Heart left ventricle (tissue), 13 donors: ENCODE data around the gene POLR2C.

ENCODE experiments used
- CTCF ChIP-seq, 12 donors: fragments of 200-600 bp; sonication (generic) in 4 of 12; IDR thresholded peaks; one replicate each; pipeline versions ENCODE4 v1.5.0 to v1.8.0; 2018 to 2022; ENCODE audit warnings: antibody characterized with exemption in 12 of 12, mild to moderate bottlenecking in 5 of 12
- POLR2A ChIP-seq, 2 donors: fragments of 450-650 bp; IDR thresholded peaks; one replicate each; pipeline ENCODE4 v1.6.1; 2017; ENCODE audit warnings: antibody characterized with exemption in 2 of 2, mild to moderate bottlenecking in 2 of 2, moderate library complexity in 2 of 2
- donor health status: ischemic (EF 13 %, LVEDD 7.1; RV severe dilation, severe dysfunction).
- donor health status: DM: no; HTN: yes; CAD: no.
- donor health status: DM: no; HTN: no; CAD: no.
- donor health status: ischemic (EF 25% LVEDD 6.9; RV normal size, moderate dysfunction).
- donor health status: ischemic (EF 25% LVEDD 5.7; RV mildly dilated, moderate dysfunction).
- donor health status: ischemic (EF 35%, LVEDD 5.7; RV mildly dilated, moderate dysfunction).
- donor health status: nonischemic (EF 11% LVEDD 7.7; RV severe dilation, severe dysfunction).
- donor health status: DM: yes; HTN: yes; CAD: no.
- donor health status: PGD.
- donor health status: ischemic (EF 29% LVEDD 5.4; RV normal size, mild dysfunction).
- donor health status: nonischemic (EF 23%, LVEDD 6.1; RV moderate dilation, normal function).

DNA sequence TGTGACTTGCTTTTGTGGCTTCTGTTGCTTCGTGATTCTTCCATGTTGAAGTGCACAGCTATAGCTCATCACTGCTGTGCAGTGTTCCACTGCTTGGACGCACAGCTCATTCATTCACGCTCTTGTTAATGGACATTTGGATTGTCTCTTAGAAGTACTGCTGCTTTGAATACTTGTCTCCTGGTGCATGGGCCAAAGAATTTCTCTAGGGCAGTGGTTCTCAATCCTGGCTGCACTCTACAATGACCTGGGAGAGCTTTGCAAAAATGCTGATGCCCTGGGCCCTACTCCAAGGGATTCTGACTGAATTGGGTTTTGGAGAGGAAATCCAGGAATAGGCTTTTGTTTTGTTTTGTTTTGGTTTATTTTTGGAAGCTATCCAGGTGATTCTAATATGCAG is 37.9 kb upstream of the POLR2C start:
- TF ChIP-seq POLR2A (IDR thresholded peaks at IDR 0.05) (no peak), CTCF (IDR thresholded peaks at IDR 0.05) (no peak)
